ENCODE measurements around the gene COASY.
"Not testable (repeated sequence)": the region's sequence is repeated elsewhere in the genome, so short reads cannot be mapped to it uniquely, and the experiment has no call there.

COASY gene

DNA sequence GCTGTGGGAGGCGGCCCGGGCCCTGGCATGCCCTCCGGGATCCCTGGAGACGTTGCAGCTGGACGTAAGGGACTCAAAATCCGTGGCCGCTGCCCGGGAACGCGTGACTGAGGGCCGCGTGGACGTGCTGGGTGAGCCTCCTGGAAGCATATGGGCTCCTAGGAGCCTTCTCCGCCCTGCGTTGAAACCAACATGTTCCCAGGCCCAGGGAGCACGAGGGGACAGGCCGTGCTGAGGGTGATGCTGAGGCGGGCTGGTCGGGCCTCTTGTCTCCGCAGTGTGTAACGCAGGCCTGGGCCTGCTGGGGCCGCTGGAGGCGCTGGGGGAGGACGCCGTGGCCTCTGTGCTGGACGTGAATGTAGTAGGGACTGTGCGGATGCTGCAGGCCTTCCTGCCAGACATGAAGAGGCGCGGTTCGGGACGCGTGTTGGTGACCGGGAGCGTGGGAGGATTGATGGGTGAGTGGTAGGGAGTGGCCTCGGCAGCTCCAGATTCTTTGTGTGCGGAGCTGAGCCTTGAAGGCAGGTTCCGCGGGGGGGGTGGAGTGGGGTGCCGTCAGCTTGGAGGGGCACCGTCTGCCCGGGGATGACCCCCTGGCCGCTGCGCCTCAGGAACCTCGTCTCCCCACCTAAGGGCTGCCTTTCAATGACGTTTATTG, 8.7 kb upstream of the COASY start:
- Mint-ChIP-seq H3K9me3 (no peaks in the 10 kb centered on the region), H3K36me3 (no peaks in the 10 kb centered on the region), H3K4me1 (peaks cover 34% of the 10 kb centered on the region), H3K4me3 (peak overlapping the region; percentile 98), H3K27ac (peak overlapping the region; percentile 97), H3K27me3 (no peaks in the 10 kb centered on the region)
- DNase-seq (ENCODE audit: low spot score in 2 of 2) (no peak), ATAC-seq (ENCODE audit: low read depth) (no peak)

DNA sequence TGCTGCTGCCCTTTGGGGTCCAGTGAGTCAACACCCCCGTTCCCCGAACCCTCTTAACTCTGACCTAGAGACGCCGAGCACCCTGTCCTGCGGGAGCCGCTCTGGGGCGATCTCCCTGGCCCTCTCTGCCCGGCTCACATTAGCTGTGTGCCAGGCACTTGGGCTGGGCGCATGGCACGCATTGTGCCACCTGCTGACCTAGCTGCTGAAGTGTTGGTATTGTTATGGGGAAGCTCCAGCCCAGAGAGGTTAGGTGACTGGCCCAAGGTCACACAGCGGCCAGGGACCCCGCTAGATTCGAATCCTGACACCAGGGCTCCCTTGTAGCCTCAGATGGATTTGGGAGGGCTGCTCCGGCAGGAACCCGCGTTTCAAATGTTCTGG, 8.1 kb upstream of the COASY start:
- Mint-ChIP-seq H3K4me3 (peak overlapping the region; percentile 98), H3K27ac (peak overlapping the region; percentile 97), H3K4me1 (peaks cover 33% of the 10 kb centered on the region), H3K27me3 (no peaks in the 10 kb centered on the region), H3K9me3 (no peaks in the 10 kb centered on the region), H3K36me3 (no peaks in the 10 kb centered on the region)
- DNase-seq (ENCODE audit: low spot score in 2 of 2) (no peak), ATAC-seq (ENCODE audit: low read depth) (peak; percentile 10)

GRCh38 chr17:42554250-42555121, 7.5 kb upstream of the COASY start:
- Mint-ChIP-seq H3K27me3 (no peaks in the 10 kb centered on the region), H3K4me1 (peaks cover 29% of the 10 kb centered on the region), H3K36me3 (no peaks in the 10 kb centered on the region), H3K4me3 (peak overlapping the region; percentile 98), H3K27ac (peak overlapping the region; percentile 97), H3K9me3 (no peaks in the 10 kb centered on the region)
- peak; percentile 90 for ATAC-seq (ENCODE audit: low read depth)
- peak; percentile 81 to 85 for DNase-seq (ENCODE audit: low spot score in 2 of 2)

DNA sequence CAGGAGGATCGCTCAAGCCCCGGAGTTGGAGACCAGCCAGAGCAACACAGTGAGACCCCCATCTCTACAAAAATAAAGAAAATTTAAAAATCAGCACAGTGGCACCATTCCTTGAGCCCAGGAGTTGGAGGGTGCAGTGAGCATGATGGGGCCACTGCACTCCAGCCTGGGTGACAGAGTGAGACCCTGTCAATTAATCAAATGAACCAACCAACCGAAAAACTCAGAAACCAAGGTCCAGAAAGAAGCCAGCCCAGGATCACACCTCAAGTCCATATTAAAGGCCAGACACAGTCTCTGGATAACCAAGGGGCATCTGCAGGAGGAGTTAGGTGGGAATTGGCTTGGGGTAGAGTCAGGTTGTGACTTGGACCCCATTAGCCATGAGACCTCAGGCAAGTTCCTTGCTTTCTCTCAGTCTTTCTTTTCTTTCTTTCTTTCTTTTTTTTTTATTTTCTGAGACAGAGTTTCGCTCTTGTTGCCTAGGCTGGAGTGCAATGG, 6.8 kb upstream of the COASY start:
- DNase-seq (ENCODE audit: low spot score in 2 of 2) (no peak), ATAC-seq (ENCODE audit: low read depth) (peak; percentile 2)
- Mint-ChIP-seq H3K27ac (peak overlapping the region; percentile 97), H3K9me3 (no peaks in the 10 kb centered on the region), H3K4me1 (peaks cover 29% of the 10 kb centered on the region), H3K36me3 (no peaks in the 10 kb centered on the region), H3K27me3 (no peaks in the 10 kb centered on the region), H3K4me3 (peak overlapping the region; percentile 98)

GRCh38 chr17:42555961-42556617, 5.9 kb upstream of the COASY start:
- H3K9me3 Mint-ChIP-seq; H3K4me3 Mint-ChIP-seq; H3K27ac Mint-ChIP-seq; DNase-seq (ENCODE audit: low spot score in 2 of 2); H3K36me3 Mint-ChIP-seq; H3K27me3 Mint-ChIP-seq; ATAC-seq (ENCODE audit: low read depth): not testable (repeated sequence)
- peaks cover 26% of the 10 kb centered on the region for H3K4me1 Mint-ChIP-seq

GRCh38 chr17:42559075-42559474, 2.9 kb upstream of the COASY start:
- Mint-ChIP-seq H3K36me3 (no peaks in the 10 kb centered on the region), H3K4me3 (no peak overlapping the region), H3K9me3 (no peaks in the 10 kb centered on the region), H3K27ac (no peak overlapping the region), H3K27me3 (no peaks in the 10 kb centered on the region), H3K4me1 (peaks cover 32% of the 10 kb centered on the region)
- DNase-seq (ENCODE audit: low spot score in 2 of 2) (no peak), ATAC-seq (ENCODE audit: low read depth) (no peak)

DNA sequence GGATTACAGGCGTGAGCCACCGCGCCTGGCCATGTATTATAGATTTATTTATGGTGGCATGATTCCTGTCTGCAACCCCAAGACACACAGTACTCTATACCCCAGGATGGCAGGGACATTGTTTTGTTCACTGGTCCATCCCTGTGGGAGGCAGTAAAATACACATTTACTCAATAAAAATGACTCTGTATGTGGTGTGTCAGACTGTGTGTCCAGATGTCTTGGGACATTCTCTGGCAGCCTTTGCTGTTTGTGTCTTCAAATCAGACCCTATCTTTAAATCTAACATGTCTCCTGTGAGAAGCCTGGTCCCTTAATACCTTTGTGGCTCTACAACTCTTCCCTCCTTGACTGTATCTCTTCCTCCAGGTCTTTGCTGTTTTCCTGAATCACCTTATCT, 1.7 kb upstream of the COASY start:
- Mint-ChIP-seq H3K9me3 (no peaks in the 10 kb centered on the region), H3K27ac (no peak overlapping the region), H3K4me3 (no peak overlapping the region), H3K36me3 (no peaks in the 10 kb centered on the region), H3K27me3 (no peaks in the 10 kb centered on the region), H3K4me1 (peaks cover 25% of the 10 kb centered on the region)
- ATAC-seq (ENCODE audit: low read depth), result no peak
- no peak for DNase-seq (ENCODE audit: low spot score in 2 of 2)

- H3K9me3 Mint-ChIP-seq, result no peaks in the 10 kb centered on the region
- no peaks in the 10 kb centered on the region for H3K27me3 Mint-ChIP-seq
- peaks cover 23% of the 10 kb centered on the region for H3K4me1 Mint-ChIP-seq
- peak overlapping the region; percentile 94 for H3K4me3 Mint-ChIP-seq
- H3K36me3 Mint-ChIP-seq, result no peaks in the 10 kb centered on the region
- ATAC-seq (ENCODE audit: low read depth) (no peak), DNase-seq (ENCODE audit: low spot score in 2 of 2) (no peak)
- peak overlapping the region; percentile 90 for H3K27ac Mint-ChIP-seq
These were observed 617 bp downstream of the COASY start for GRCh38 chr17:42562388-42563142.

- no peaks in the 10 kb centered on the region for H3K27me3 Mint-ChIP-seq
- no peak for DNase-seq (ENCODE audit: low spot score in 2 of 2)
- H3K27ac Mint-ChIP-seq, result peak overlapping the region; percentile 90
- no peak for ATAC-seq (ENCODE audit: low read depth)
- H3K36me3 Mint-ChIP-seq, result peaks cover 2% of the 10 kb centered on the region
- H3K9me3 Mint-ChIP-seq, result no peaks in the 10 kb centered on the region
- peaks cover 26% of the 10 kb centered on the region for H3K4me1 Mint-ChIP-seq
- H3K4me3 Mint-ChIP-seq, result peak overlapping the region; percentile 94
These were observed 1.2 kb downstream of the COASY start for GRCh38 chr17:42563143-42563509.

DNA sequence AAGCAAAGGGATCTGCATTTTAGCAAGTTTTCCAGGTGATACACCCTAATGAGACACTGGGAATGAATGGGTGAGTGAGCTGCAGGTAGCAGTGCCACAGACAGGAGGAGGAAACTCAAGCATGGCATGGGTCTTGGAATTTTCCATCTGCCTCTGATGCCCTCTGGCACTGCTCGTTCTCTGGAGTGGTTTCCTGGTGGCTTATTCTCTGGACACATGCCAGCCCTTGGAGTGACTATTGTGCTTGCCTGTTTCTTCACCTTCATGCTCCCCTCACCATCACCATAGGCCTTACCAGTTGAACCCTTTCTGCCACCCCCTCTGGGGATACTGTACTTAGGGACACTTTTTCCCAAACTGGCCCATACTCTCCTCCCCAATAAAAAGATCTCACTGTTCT, 1.6 kb downstream of the COASY start:
- Mint-ChIP-seq H3K27ac (peak overlapping the region; percentile 72), H3K4me3 (peak overlapping the region; percentile 94), H3K9me3 (no peaks in the 10 kb centered on the region), H3K27me3 (no peaks in the 10 kb centered on the region), H3K4me1 (peaks cover 26% of the 10 kb centered on the region), H3K36me3 (peaks cover 2% of the 10 kb centered on the region)
- ATAC-seq (ENCODE audit: low read depth) (no peak), DNase-seq (ENCODE audit: low spot score in 2 of 2) (no peak)

DNA sequence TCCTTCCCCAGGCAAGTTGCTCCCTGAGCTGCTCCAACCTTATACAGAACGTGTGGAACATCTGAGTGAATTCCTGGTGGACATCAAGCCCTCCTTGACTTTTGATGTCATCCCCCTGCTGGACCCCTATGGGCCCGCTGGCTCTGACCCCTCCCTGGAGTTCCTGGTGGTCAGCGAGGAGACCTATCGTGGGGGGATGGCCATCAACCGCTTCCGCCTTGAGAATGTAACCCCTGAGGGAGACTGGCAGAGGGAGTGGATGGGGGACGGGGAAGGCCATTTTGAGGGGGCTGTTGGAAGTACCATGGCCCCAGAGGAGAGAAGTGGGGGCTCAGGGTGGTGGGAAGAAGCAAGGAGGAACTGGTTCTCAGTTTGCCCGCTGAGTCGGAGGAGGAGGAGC, 2.0 kb downstream of the COASY start:
- Mint-ChIP-seq H3K36me3 (peaks cover 5% of the 10 kb centered on the region), H3K4me1 (peaks cover 29% of the 10 kb centered on the region)

GRCh38 chr17:42564815-42565522, 3.0 kb downstream of the COASY start:
- no peak for DNase-seq (ENCODE audit: low spot score in 2 of 2)
- no peak for ATAC-seq (ENCODE audit: low read depth)
- Mint-ChIP-seq H3K9me3 (no peaks in the 10 kb centered on the region), H3K4me1 (peaks cover 31% of the 10 kb centered on the region), H3K27ac (peak overlapping the region; percentile 14), H3K4me3 (no peak overlapping the region), H3K27me3 (no peaks in the 10 kb centered on the region), H3K36me3 (peaks cover 5% of the 10 kb centered on the region)

More for the DNA sequence above, 2.0 kb downstream of the COASY start:
- ATAC-seq (ENCODE audit: low read depth) (no peak), DNase-seq (ENCODE audit: low spot score in 2 of 2) (no peak)
- no peaks in the 10 kb centered on the region for H3K27me3 Mint-ChIP-seq
- H3K4me3 Mint-ChIP-seq, result peak overlapping the region; percentile 94
- H3K9me3 Mint-ChIP-seq, result no peaks in the 10 kb centered on the region
- peak overlapping the region; percentile 72 for H3K27ac Mint-ChIP-seq

GRCh38 chr17:42565523-42566214, 3.7 kb downstream of the COASY start:
- no peak for ATAC-seq (ENCODE audit: low read depth)
- no peaks in the 10 kb centered on the region for H3K9me3 Mint-ChIP-seq
- peak overlapping the region; percentile 42 for H3K27ac Mint-ChIP-seq
- DNase-seq (ENCODE audit: low spot score in 2 of 2), result no peak
- H3K4me3 Mint-ChIP-seq, result peak overlapping the region; percentile 95
- peaks cover 5% of the 10 kb centered on the region for H3K36me3 Mint-ChIP-seq
- no peaks in the 10 kb centered on the region for H3K27me3 Mint-ChIP-seq
- peaks cover 31% of the 10 kb centered on the region for H3K4me1 Mint-ChIP-seq

Data from memory B cell (primary cell).